OCI-LY7 (cell line): ENCODE data around the gene HMCN1.

Source experiments
- EZH2phosphoT487 ChIP-seq: fragments of 200-600 bp; sonication (generic); IDR thresholded peaks from 2 replicates; pipeline ENCODE4 v1.6.1; 2018; ENCODE audit warnings: low read depth, borderline replicate concordance, mild to moderate bottlenecking, mixed run types, antibody characterized with exemption, low read length, moderate library complexity, mixed read lengths
- TF ChIP-seq, protein P1 (sequence below): fragments of 200-600 bp; sonication (generic); conservative IDR thresholded peaks from 2 replicates; pipeline ENCODE4 v1.5.1; 2014; ENCODE audit warnings: mild to moderate bottlenecking, antibody characterized with exemption, low read length, moderate library complexity, mixed read lengths

DNA sequence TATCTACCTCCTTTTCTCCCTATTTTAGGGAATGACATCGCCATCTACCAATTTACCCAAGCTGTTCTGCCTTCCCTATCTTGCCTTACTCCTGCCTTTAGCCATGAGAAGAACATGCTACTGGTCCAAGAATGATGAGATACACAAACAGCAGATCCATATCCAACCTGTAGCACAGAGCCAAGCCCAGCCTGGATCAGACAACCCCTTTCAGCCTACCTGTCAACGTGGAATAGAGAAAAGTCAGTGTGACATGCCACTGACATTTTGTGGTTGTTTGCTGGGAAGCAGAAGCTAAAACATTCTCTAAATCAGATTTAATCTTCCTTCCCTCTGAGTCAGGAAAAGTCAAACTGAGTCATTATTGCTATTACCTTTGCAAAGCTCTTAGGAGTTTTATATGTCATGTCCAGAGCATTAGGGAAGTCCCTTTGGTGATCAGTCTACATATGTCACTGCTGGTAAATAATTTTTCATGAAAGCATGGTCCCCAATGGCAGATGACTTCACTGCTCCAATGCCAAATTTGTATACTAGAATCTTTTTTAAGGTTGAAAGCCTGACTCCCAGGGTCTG is 497.8 kb downstream of the HMCN1 start:
- TF ChIP-seq, protein P1, sequence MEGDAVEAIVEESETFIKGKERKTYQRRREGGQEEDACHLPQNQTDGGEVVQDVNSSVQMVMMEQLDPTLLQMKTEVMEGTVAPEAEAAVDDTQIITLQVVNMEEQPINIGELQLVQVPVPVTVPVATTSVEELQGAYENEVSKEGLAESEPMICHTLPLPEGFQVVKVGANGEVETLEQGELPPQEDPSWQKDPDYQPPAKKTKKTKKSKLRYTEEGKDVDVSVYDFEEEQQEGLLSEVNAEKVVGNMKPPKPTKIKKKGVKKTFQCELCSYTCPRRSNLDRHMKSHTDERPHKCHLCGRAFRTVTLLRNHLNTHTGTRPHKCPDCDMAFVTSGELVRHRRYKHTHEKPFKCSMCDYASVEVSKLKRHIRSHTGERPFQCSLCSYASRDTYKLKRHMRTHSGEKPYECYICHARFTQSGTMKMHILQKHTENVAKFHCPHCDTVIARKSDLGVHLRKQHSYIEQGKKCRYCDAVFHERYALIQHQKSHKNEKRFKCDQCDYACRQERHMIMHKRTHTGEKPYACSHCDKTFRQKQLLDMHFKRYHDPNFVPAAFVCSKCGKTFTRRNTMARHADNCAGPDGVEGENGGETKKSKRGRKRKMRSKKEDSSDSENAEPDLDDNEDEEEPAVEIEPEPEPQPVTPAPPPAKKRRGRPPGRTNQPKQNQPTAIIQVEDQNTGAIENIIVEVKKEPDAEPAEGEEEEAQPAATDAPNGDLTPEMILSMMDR = no peak
- no peak for TF ChIP-seq EZH2phosphoT487
